ENCODE data around the gene IGF1R. TPM values are rescaled to one million over a fixed set of nuclear protein-coding genes. Genes with fewer than 3 reads are reported as not detected.
A peak's percentile ranks its signal among the peaks of the same experiment; 100 is the strongest.

Gene IGF1R
- total RNA-seq, 4 donors from 2014 or later, result 59.6 to 172 (median 88.5) TPM

- intact Hi-C loops (cut with DNase I; ENCODE audit: low total_unique reads), result loop anchor here (10.0 kb wide), 1 partner anchor 128 kb away; no protein-coding TSS in a partner anchor
- H3K4me3 ChIP-seq (ENCODE audit: low read depth, poor library complexity, severe bottlenecking), result no peak overlapping the region
- TF ChIP-seq, protein P1, sequence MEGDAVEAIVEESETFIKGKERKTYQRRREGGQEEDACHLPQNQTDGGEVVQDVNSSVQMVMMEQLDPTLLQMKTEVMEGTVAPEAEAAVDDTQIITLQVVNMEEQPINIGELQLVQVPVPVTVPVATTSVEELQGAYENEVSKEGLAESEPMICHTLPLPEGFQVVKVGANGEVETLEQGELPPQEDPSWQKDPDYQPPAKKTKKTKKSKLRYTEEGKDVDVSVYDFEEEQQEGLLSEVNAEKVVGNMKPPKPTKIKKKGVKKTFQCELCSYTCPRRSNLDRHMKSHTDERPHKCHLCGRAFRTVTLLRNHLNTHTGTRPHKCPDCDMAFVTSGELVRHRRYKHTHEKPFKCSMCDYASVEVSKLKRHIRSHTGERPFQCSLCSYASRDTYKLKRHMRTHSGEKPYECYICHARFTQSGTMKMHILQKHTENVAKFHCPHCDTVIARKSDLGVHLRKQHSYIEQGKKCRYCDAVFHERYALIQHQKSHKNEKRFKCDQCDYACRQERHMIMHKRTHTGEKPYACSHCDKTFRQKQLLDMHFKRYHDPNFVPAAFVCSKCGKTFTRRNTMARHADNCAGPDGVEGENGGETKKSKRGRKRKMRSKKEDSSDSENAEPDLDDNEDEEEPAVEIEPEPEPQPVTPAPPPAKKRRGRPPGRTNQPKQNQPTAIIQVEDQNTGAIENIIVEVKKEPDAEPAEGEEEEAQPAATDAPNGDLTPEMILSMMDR (IDR thresholded peaks at IDR 0.05), result no peak
- no peak for TF ChIP-seq POLR2A (IDR thresholded peaks at IDR 0.05)
- peak in 1 of 2 donors; percentile 6 for DNase-seq (ENCODE audit: low spot score in 2 of 2)
- WGBS, 2 donors, result 77 to 96% methylated on average over 1 of the region's 1 CpG
Measured at GRCh38 chr15:98782801-98783200, 134.5 kb downstream of the IGF1R start.

- TF ChIP-seq, protein P1 (IDR thresholded peaks at IDR 0.05), result no peak
- no peak for TF ChIP-seq POLR2A (IDR thresholded peaks at IDR 0.05)
- DNase-seq (ENCODE audit: low spot score in 2 of 2), result no peak
- no peak overlapping the region for H3K4me3 ChIP-seq (ENCODE audit: low read depth, poor library complexity, severe bottlenecking)
- intact Hi-C loops (cut with DNase I; ENCODE audit: low total_unique reads), result loop anchor here (10.0 kb wide), 1 partner anchor 131 kb away; no protein-coding TSS in a partner anchor
- 76 to 81% methylated on average over 3 of the region's 3 CpGs for WGBS, 2 donors
Measured at GRCh38 chr15:98785431-98785806, 137.1 kb downstream of the IGF1R start.

- WGBS, 2 donors, result 78 to 80% methylated on average over 9 of the region's 9 CpGs
- DNase-seq (ENCODE audit: low spot score in 2 of 2), result no peak
- TF ChIP-seq, protein P1 (IDR thresholded peaks at IDR 0.05), result no peak
- H3K4me3 ChIP-seq (ENCODE audit: low read depth, poor library complexity, severe bottlenecking), result no peak overlapping the region
- intact Hi-C loops (cut with DNase I; ENCODE audit: low total_unique reads), result loop anchor here (10.0 kb wide), 1 partner anchor 131 kb away; no protein-coding TSS in a partner anchor
Measured at GRCh38 chr15:98785807-98786621, 137.7 kb downstream of the IGF1R start.

DNA sequence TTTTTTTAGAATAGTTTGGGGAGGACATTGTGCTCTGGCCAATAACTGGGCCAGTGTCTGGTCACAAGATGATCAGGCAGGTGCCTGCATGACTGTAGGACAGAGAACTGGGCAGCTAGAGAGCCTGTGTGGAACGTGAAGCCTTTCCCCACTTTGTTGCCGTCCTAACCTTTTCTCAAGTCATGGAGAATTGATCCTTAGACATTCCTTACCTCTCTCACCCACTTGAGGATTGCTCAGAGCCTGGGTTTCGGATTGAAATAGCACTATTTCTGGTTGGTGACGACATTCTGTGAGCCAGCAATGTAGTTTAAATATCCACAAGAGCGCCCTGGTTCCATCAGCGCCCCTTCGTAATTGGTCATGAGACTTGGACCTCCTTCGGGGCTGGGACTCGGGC, 138.4 kb downstream of the IGF1R start:
- 95 to 97% methylated on average over 9 of the region's 9 CpGs for WGBS, 2 donors
- no peak for DNase-seq (ENCODE audit: low spot score in 2 of 2)
- intact Hi-C loops (cut with DNase I; ENCODE audit: low total_unique reads), result loop anchor here (10.0 kb wide), 1 partner anchor 132 kb away; no protein-coding TSS in a partner anchor
- TF ChIP-seq, protein P1 (IDR thresholded peaks at IDR 0.05), result no peak
- TF ChIP-seq POLR2A (IDR thresholded peaks at IDR 0.05), result no peak
- no peak overlapping the region for H3K4me3 ChIP-seq (ENCODE audit: low read depth, poor library complexity, severe bottlenecking)

- H3K4me3 ChIP-seq (ENCODE audit: low read depth, poor library complexity, severe bottlenecking), result no peak overlapping the region
- intact Hi-C loops (cut with DNase I; ENCODE audit: low total_unique reads), result loop anchor here (10.0 kb wide), 1 partner anchor 132 kb away; no protein-coding TSS in a partner anchor
- TF ChIP-seq POLR2A (IDR thresholded peaks at IDR 0.05), result no peak
- TF ChIP-seq, protein P1 (IDR thresholded peaks at IDR 0.05), result no peak
- no peak for DNase-seq (ENCODE audit: low spot score in 2 of 2)
- WGBS, 2 donors, result 92 to 93% methylated on average over 2 of the region's 2 CpGs
Measured at GRCh38 chr15:98787194-98787593, 138.9 kb downstream of the IGF1R start.
